HG03135 (cell line): ENCODE results near the gene GRIP2.

Experiments
- ATAC-seq: cut with Tn5 transposase; IDR thresholded peaks from one replicate; pipeline ENCODE4 v1.9.1; 2021; ENCODE audit warnings: mild to moderate bottlenecking, moderate library complexity; ENCODE audit not compliant: unreplicated experiment

The GRIP2 gene

DNA sequence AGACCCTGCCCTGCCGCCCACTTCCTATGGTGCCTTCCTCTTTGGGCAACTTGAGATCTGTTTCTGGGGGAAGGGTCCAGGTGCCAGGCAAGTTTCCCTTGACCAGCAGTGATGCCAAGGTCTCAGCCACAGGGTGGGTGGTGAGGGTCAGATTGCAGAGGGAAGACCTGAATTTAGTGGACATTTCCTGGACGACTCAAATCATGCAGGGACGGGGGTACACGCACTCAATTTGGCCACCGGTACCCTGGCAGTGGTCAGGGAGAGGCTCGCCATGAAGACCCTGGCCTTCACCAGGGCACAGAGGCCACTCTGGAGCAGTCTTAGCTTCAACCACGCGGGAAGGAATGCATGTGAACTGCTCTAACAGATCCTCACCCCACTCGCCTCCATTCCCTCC is 1.5 kb upstream of the GRIP2 start:
- ATAC-seq = no peak

DNA sequence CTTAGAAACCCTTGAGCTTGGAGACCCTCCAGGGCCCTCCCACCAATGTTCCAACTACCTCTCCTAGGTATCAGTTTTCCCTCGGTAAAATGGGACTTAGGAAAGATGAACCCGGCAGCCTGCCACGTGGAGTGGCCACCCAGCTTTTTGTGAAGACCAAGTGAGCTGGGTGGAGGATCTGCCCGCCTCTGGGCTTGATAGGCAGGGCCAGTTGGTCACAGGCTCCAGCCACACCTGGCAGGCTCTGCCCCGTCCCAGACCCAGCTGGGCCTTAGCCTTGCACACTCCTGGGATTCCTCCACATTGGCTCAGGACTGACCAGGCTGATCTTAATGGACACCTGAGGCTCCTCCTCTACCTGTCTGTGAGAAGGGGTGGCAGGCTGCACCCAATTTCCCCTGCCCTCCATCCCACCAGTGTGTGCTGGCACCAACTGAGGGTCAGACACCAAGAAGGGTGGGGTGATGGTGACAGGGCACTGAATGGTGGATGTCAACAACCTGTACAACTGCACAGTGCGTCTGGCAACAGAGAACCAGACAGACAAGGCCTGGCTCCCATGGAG is 761 bp upstream of the GRIP2 start:
- no peak for ATAC-seq

DNA sequence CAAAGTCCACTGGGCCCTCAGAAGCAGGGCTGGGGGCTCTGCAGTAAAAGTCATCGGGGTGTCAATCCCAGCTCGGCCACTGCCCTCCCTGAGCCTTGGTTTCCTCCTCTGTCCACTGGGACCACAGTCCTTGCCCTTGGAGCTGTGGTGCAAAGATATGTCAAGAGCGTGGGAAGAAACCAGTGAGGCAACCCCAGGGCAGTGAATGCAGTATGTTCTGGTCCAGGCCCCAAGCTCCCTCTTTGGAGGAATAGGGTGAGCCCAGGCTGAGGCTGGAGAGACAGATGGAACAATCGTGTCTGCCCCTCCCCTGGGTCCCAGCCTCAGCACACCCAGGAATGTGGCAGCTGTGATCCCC is 779 bp downstream of the GRIP2 start:
- ATAC-seq = no peak

DNA sequence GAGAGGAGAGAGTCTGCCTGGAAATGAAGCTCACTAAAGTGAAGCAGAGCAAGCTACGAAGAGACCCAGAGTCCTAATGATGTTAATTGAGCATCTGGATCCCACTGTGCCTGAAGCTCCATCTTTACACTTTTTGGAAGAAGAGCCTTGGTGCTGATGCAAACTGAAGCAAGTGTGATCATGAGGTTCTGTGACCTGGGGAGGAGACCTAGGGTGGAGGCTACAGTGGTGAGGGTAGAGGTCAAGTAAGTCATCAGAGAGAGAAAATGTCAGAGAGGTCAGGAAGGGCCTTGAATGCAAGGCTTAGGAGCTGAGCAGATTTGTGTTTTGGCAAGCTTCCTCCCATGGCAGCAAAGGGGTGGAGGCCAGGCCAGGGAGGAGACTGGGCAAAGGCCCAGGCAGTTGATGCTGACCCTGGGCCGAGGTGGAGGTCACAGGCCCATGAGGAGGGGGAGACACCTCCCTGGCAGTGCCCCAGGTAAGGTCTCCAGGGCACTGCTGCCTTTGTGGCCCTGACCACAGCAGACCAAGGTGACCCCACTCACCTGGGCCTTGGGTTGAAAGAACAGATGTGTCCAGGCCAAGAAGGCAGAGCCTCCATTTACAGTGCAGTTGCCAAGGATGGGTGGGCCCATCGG is 1.6 kb downstream of the GRIP2 start:
- no peak for ATAC-seq

DNA sequence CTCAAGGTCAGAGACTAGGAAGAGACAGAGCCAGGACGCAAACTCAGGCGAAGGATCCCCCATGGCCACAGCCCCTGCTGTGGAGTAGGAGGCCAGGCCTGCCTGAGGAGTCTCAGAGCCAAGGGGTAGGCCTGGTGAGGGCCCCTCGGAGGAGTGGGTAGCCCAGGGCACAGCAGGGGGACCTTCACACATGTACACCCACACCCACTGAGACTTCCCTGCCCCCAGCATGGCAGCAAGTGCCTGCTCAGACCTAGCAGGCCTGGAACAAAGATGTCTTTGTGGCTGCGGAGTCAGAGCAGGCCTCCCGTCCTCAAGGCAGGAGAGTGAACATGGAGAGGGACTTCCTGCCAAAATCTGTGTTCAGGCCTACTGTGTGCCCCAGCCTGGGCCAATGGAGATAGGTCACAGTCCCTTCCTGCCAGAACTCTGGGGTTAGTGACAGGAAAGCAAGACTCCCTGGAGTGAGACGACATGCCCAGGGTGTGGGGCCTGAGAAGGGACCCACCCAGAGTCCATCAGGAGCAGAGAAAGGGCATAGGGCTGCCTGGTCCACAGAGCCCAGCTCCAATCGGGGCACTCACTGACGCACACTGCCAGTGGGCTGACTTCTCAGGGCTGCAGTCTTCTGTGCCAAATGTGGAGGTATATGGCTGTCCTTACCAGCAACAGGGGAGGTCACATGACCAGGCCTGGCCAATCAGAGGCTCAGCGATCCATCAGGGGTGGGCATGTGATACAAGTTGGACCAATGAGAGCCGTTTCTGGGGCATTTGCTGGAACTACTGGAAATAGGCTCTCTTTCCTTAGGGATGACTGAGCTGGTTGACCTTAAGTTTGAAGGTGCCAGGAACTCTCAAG is 2.3 kb downstream of the GRIP2 start:
- no peak for ATAC-seq

DNA sequence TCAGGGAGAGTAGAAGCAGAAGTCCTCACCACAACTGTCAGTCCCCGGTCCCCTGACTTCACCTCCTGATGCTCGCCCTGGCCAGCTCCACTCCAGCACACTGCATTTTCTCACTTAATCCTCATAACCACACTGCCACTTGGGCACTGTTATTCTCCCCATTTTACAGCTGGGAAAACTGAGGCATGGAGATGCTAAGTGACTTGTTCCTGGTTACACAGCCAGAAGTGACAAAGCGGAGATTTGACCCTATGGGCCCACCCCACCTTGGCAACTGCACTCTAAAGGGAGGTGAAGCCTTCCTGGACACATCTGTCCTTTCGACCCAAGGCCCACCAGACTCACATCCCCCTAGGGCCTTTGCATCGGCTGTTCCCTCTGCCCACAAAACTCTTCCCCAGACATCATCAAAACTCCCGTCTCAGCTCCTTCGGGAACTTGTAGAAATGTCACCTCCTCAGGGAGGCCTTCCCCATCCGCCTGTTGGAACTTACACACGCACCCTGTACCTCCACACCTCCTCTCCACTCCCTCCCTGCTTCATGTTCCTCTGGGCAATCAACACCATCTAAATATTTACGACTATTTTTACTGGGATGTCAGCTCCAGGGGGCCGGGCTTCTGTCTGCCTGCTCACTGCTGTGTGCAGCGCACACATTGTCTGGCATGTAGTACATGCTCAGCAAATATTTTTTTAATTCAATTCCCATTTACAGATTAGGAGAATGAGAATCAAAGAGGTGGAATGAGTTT is 3.1 kb downstream of the GRIP2 start:
- ATAC-seq = no peak

DNA sequence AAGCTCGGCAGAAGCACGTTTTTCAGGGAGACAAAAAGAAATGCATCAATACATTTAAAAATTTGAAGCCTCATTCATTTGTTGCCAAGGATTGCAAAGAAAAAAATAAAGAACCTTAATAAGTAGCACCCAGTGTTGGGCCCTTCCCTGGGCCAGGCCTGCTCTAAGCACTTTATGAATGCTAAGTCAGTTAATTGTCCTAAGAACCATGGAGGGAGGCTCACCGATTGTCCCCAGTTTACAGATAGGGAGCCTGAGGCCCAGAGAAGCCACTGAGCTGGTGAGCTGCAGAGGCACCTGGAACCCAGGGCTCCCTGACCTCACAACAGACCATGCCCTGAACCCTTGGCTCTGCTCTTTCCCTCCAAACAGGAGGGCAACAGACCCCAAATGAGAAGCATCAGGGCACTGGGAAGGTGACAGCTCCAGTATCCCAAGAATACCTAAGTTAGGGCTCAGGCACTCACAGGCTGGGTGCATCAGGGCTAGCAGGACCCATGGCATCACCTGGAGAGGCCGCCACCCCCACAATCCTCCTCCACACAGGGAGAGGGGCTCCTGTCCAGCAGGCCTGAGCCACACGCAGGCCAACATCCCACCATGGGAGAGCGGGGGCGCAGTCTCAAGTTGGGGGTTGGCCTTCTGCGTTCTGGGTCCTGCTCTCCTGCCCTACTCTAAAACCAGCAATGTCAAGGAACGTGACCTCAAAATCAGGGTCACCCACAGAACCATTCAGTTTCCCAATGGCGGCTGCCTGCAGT is 3.9 kb downstream of the GRIP2 start:
- no peak for ATAC-seq

DNA sequence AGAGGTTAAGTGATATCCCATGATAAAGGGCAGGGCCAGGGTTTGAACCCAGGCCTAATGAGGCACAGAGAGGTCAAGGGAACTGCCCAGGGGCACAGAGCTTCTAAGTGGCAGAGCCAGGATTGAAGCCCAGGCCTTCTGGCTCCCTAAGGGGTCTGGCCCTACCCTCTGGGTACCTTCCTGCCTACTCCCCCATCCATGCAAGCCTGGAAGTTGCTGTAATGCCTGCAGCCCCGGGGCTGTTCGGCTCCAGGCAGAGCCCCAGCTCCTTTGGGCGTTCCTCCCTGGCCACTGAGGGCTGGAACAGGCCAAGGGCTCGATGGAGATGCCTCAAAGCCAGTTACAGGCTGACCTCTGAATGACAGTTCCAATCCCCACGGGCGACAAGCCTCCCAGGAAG is 4.5 kb downstream of the GRIP2 start:
- ATAC-seq = no peak

DNA sequence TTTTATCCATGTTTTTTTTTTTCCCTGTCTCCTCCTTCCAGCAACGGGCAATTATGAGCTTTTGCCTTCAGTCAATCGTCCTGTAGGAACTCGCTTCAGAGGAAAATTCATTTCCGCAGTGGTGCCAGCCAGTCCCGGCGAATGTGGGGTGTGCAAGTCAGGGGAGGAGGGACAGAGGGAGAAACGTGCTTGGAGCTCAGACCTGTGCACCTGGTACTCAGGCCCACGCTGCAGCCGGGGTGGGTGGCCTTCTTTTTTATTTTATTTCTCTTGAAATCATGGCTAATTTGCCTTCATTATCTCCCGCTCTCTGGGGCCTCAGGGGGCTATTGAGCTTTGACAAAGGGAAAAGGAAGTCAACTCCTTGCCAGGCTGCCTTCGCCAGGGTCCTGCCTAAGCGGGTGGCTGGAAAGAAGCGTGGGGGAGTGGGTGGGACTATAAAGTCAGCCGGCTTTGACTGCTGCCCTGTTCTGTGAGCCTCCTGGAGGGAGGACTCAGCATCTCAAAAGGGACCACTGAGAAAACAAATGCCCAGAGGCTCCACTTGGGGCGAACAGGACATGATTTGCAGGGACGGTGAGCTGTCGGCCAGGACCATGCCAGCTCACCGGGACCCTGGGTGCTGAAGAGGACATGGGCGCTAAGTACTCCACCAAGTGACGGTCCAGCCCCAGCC is 5.5 kb downstream of the GRIP2 start:
- no peak for ATAC-seq

GRCh38 chr3:14533457-14533958 is 6.6 kb downstream of the GRIP2 start:
- ATAC-seq = no peak

- no peak for ATAC-seq
Observed at GRCh38 chr3:14532691-14533456, 7.3 kb downstream of the GRIP2 start.

DNA sequence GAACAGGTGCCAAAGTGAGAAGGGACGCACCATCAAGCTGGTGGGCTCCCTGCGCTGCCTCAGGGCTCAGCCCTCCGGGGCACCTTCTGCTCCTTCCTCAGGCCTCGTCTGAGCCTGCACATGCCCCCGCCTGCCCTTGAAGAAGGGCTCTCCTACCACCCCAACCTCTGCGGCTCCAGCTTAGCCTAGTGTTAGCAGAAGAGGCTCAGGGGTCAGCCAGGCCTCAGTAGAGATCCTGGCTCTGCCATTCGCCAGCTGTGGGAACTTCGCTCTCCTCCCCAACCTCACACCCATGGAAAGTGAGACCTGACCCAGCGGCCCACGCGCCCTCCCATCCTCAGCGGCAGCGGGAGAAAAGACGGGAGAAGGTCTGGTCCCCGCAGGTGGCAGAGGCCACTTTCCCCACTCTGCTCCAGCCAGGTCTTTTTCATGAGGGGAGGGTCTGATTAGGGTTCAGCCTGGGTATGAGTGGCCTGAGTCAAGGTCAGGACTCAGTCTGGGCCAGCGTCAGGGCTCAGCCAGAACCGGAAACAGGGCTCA is 8.2 kb downstream of the GRIP2 start:
- no peak for ATAC-seq

DNA sequence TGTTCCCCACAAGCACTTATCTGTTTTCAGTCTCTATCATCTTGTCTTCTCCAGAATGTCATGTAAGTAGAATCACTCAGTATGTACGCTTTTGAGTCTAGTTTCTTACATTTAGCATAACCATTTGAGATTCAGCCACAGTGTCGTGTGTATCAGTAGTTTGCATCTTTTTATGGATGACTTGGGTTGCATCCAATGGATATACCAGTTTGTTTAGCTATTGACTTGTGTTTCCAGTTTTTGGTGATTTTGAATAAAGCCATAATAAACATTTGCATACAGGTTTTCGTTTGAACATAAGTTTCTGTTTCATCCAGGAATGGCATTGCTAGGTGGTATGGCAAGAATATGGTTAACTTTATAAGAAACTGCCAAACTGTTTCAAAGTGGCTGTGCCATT is 12.1 kb downstream of the GRIP2 start:
- ATAC-seq = no peak

- ATAC-seq = no peak
Observed at GRCh38 chr3:14525685-14526631, 14.2 kb downstream of the GRIP2 start.

DNA sequence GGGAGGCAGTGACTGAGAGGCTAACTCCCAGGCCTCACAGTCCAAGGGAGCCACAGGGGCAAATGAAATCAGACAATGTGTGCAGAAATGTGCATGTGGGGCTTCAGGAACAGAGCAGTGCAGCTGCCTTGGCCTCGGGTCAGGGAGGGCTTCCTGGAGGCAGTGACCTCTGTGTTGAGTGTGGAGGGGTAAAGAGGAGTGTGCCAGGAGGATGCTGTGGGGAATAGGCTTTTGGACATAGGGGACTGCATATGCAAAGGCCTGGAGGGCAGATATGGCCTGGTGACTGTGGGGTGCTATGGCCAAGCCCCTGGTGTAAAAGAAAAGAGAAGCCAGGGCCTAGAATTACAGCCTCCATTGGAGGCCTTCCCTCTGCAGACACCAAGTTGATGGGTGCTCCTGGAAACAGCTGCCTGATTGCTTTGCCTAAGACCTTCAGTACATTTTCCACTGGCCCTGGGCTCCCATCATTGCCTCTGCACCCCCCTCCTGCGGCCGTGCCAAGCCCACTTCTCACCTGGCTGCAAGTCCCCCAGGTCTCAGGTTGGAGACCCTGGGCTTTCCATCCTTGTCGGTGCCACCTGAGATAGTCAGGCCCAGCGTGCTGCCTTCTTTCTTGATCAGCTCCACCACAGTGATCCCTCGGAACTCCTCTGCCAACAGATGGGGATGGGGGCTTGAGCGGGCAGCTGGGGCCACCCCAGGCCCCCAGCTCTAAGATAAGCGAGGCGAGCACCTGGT is 15.1 kb downstream of the GRIP2 start:
- ATAC-seq = no peak

DNA sequence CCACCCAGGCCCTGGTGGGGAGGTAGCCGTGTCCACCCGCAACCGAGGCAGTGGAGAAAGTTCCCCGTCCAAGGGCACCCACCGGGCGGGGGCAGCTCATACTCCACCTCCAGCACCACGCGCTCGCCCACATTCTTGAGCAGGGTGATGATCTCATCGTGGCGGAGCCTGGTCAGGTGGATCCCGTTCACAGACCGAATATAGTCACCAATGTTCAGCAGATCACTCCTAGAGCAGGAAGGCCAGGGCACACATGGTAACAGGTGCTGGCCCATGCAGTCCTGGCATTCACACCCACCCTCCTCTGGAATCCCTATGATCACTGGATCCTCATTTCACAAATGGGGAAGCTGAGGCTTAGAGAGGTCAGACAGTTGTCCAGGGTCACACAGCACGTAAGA is 15.8 kb downstream of the GRIP2 start:
- no peak for ATAC-seq

GRCh38 chr3:14523792-14524191 is 16.4 kb downstream of the GRIP2 start:
- ATAC-seq = no peak
